GM23248 (cell line): ENCODE data around the gene PID1. TPM values are rescaled to one million over a fixed set of nuclear protein-coding genes. Genes with fewer than 3 reads are reported as not detected.
A peak's percentile ranks its signal among the peaks of the same experiment; 100 is the strongest.

ENCODE experiments used
- DNase-seq: peaks from one replicate; pipeline ENCODE4 v3.0.0-alpha.2; 2015
- H2AFZ ChIP-seq: fragments of 200-600 bp; sonication (generic); 2 replicates; pipeline ENCODE4 v1.6.1; 2016; ENCODE audit warnings: antibody characterized with exemption
- H3F3A ChIP-seq: fragments of 200-600 bp; sonication (generic); 2 replicates; pipeline ENCODE4 v1.6.1; 2016; ENCODE audit warnings: mild to moderate bottlenecking, antibody characterized with exemption, mixed run types; ENCODE audit not compliant: insufficient read depth
- H3K27ac ChIP-seq: fragments of 200-600 bp; sonication (generic); 2 replicates; pipeline ENCODE4 v1.5.1; 2016; ENCODE audit warnings: mild to moderate bottlenecking
- H3K27me3 ChIP-seq: fragments of 200-600 bp; sonication (generic); replicated peaks from 2 replicates; pipeline ENCODE4 v1.6.1; 2016; ENCODE audit warnings: mild to moderate bottlenecking; ENCODE audit not compliant: insufficient read depth
- H3K36me3 ChIP-seq: fragments of 200-600 bp; sonication (generic); 2 replicates; pipeline ENCODE4 v1.6.1; 2016; ENCODE audit warnings: low read depth, mild to moderate bottlenecking
- H3K4me1 ChIP-seq: fragments of 200-600 bp; sonication (generic); 2 replicates; pipeline ENCODE4 v1.6.1; 2016; ENCODE audit warnings: mild to moderate bottlenecking; ENCODE audit not compliant: insufficient read depth
- H3K4me2 ChIP-seq: fragments of 200-600 bp; sonication (generic); one replicate; pipeline ENCODE4 v1.6.1; 2016; ENCODE audit warnings: mild to moderate bottlenecking; ENCODE audit not compliant: unreplicated experiment
- H3K4me3 ChIP-seq: fragments of 200-600 bp; sonication (generic); 2 replicates; pipeline ENCODE4 v1.5.1; 2016; ENCODE audit warnings: mild to moderate bottlenecking
- H3K79me2 ChIP-seq: fragments of 200-600 bp; sonication (generic); 2 replicates; pipeline ENCODE4 v1.6.1; 2016; ENCODE audit warnings: mild to moderate bottlenecking; ENCODE audit not compliant: insufficient read depth
- H3K9ac ChIP-seq: fragments of 200-600 bp; sonication (generic); 2 replicates; pipeline ENCODE4 v1.6.1; 2016; ENCODE audit warnings: mild to moderate bottlenecking
- H3K9me2 ChIP-seq: fragments of 200-600 bp; sonication (generic); 2 replicates; pipeline ENCODE4 v1.6.1; 2016; ENCODE audit warnings: mixed run types, mild to moderate bottlenecking, moderate library complexity; ENCODE audit not compliant: insufficient read depth
- H3K9me3 ChIP-seq: fragments of 200-600 bp; sonication (generic); one replicate; pipeline ENCODE4 v1.6.1; 2017; ENCODE audit warnings: low read depth
- H4K20me1 ChIP-seq: fragments of 200-600 bp; sonication (generic); 2 replicates; pipeline ENCODE4 v1.6.0; 2016; ENCODE audit not compliant: insufficient read depth
- EZH2 ChIP-seq: fragments of 200-600 bp; sonication (generic); IDR thresholded peaks from 2 replicates; pipeline ENCODE4 v1.6.1; 2018; ENCODE audit warnings: antibody characterized with exemption, mild to moderate bottlenecking; ENCODE audit not compliant: insufficient read depth, poor library complexity, severe bottlenecking
- EZH2phosphoT487 ChIP-seq: fragments of 200-600 bp; sonication (generic); IDR thresholded peaks from 2 replicates; pipeline ENCODE4 v1.6.1; 2018; ENCODE audit warnings: antibody characterized with exemption, moderate library complexity, mild to moderate bottlenecking, low read depth; ENCODE audit not compliant: insufficient read depth
- WGBS, 2 experiments: methylation state at CpG; one replicate each; pipeline ENCODE4 v1.1.6; 2015 to 2017; ENCODE audit warnings: low lambda C conversion rate in 2 of 2, low coverage in 1 of 2; ENCODE audit errors: missing lambda C conversion rate in 2 of 2; 5-methylcytosine and 5-hydroxymethylcytosine counted together
- in situ Hi-C: fragments of 300-500 bp; cut with MboI; formaldehyde crosslinking; loops from 2 replicates; pipeline ENCODE4 v1.15.0; 2020
- polyA plus RNA-seq: library from polyadenylated mRNA; unstranded; fragments of >200 nt; fragmentation: Nextera tagmentation; extraction: Ambion mirVana; gene quantifications from 2 replicates; pipeline ENCODE4 v1.2.1, GENCODE V29; 2016
- small RNA-seq: library from RNA; depleted of rRNA; stranded (forward); fragments of <200 nt; gene quantifications from one replicate; pipeline ENCODE3, GENCODE V24; 2014; ENCODE audit warnings: low read depth, low replicate concordance
- total RNA-seq: library from RNA; depleted of rRNA; stranded (reverse); fragments of >200 nt; shearing (Covaris generic); gene quantifications from 2 replicates; pipeline ENCODE4 v1.2.3, GENCODE V29; 2014

The PID1 gene
- total and polyA plus RNA-seq, 2 experiments from 2014 or later, result 5.9 to 8.6 TPM

- Histone ChIP-seq H3K36me3 (no peaks in the 10 kb centered on the region), H3K4me2 (no peak overlapping the region), H3K9me2 (no peaks in the 10 kb centered on the region), H3K4me1 (no peaks in the 10 kb centered on the region), H3K4me3 (no peak overlapping the region), H4K20me1 (no peaks in the 10 kb centered on the region), H3K79me2 (no peaks in the 10 kb centered on the region), H3F3A (no peaks in the 10 kb centered on the region), H2AFZ (no peak overlapping the region), H3K9ac (no peak overlapping the region), H3K9me3 (no peaks in the 10 kb centered on the region), H3K27ac (no peak overlapping the region), H3K27me3 (no peaks in the 10 kb centered on the region)
- in situ Hi-C loops, result no loop called here
- peak; percentile 4 for DNase-seq
- TF ChIP-seq EZH2phosphoT487, result no peak
- 0 to 8% methylated on average over 1 of the region's 1 CpG for WGBS, 2 experiments
Measured at GRCh38 chr2:228986961-228987360, 284.1 kb downstream of the PID1 start.

GRCh38 chr2:228983700-228984099 lies 287.4 kb downstream of the PID1 start:
- Histone ChIP-seq H3K27ac (no peak overlapping the region), H3K4me2 (no peak overlapping the region), H3K9me3 (no peaks in the 10 kb centered on the region), H3K79me2 (no peaks in the 10 kb centered on the region), H3K9me2 (no peaks in the 10 kb centered on the region), H3K36me3 (no peaks in the 10 kb centered on the region), H2AFZ (no peak overlapping the region), H3F3A (no peaks in the 10 kb centered on the region), H3K27me3 (no peaks in the 10 kb centered on the region), H3K9ac (no peak overlapping the region), H3K4me3 (no peak overlapping the region), H3K4me1 (no peaks in the 10 kb centered on the region), H4K20me1 (no peaks in the 10 kb centered on the region)
- in situ Hi-C loops, result no loop called here
- TF ChIP-seq EZH2 (no peak), EZH2phosphoT487 (no peak)
- WGBS, 2 experiments, result 68 to 72% methylated on average over 4 of the region's 4 CpGs
- DNase-seq, result no peak

- H2AFZ ChIP-seq, result no peak overlapping the region
- TF ChIP-seq EZH2phosphoT487 (no peak), EZH2 (no peak)
- no peak overlapping the region for H3K9ac ChIP-seq
- no peak for DNase-seq
- no peaks in the 10 kb centered on the region for H4K20me1 ChIP-seq
- H3K9me2 ChIP-seq, result no peaks in the 10 kb centered on the region
- H3K27ac ChIP-seq, result no peak overlapping the region
- H3K4me3 ChIP-seq, result no peak overlapping the region
- H3F3A ChIP-seq, result no peaks in the 10 kb centered on the region
- in situ Hi-C loops, result no loop called here
- 73 to 76% methylated on average over 1 of the region's 1 CpG for WGBS, 2 experiments
- no peaks in the 10 kb centered on the region for H3K9me3 ChIP-seq
- H3K27me3 ChIP-seq, result no peaks in the 10 kb centered on the region
- no peak overlapping the region for H3K4me2 ChIP-seq
- no peaks in the 10 kb centered on the region for H3K4me1 ChIP-seq
- no peaks in the 10 kb centered on the region for H3K36me3 ChIP-seq
- no peaks in the 10 kb centered on the region for H3K79me2 ChIP-seq
Measured at GRCh38 chr2:228974169-228974568, 296.9 kb downstream of the PID1 start.

Small RNAs within 50 kb of the gene (small RNA-seq; reads per million reads assigned to genes)
- gene RN7SKP283, result not detected
